Sigmoid colon (tissue), 7 donors: ENCODE data around the gene FGF14. TPM values are rescaled to one million over a fixed set of nuclear protein-coding genes. Genes with fewer than 3 reads are reported as not detected.

ENCODE experiments used
- DNase-seq: peaks from one replicate; pipeline ENCODE4 v3.0.0-alpha.2; 2019
- H3K27ac ChIP-seq, 4 donors: fragments of 200-600 bp; sonication (generic); one replicate each; pipeline ENCODE4 v1.5.1; 2016 to 2019; ENCODE audit warnings: mild to moderate bottlenecking in 1 of 4
- H3K27me3 ChIP-seq, 3 donors: fragments of 200-600 bp; sonication (generic); one replicate each; pipeline ENCODE4 v1.5.1; 2019; ENCODE audit warnings: mild to moderate bottlenecking in 1 of 3
- H3K36me3 ChIP-seq, 4 donors: fragments of 200-600 bp; sonication (generic); one replicate each; pipeline ENCODE4 v1.5.1; 2016 to 2019
- H3K4me1 ChIP-seq, 4 donors: fragments of 200-600 bp; sonication (generic); one replicate each; pipeline ENCODE4 v1.5.1; 2017 to 2019
- H3K4me3 ChIP-seq, 4 donors: fragments of 200-600 bp; sonication (generic); one replicate each; pipeline ENCODE4 v1.5.1; 2017 to 2019; ENCODE audit warnings: mild to moderate bottlenecking in 2 of 4, moderate library complexity in 1 of 4
- H3K9me3 ChIP-seq, 4 donors: fragments of 200-600 bp in 3 of 4; sonication (generic) in 3 of 4; one replicate each; pipeline versions ENCODE4 v1.5.1 to v1.6.1; 2013 to 2019
- EP300 ChIP-seq, 4 donors: sonication (generic); formaldehyde crosslinking; IDR thresholded peaks; one replicate each; pipeline ENCODE4 v1.6.1; 2017; ENCODE audit warnings: antibody characterized with exemption in 4 of 4
- POLR2A ChIP-seq, 2 donors: fragments of 450-650 bp; IDR thresholded peaks; one replicate each; pipeline ENCODE4 v1.6.1; 2016; ENCODE audit warnings: antibody characterized with exemption in 2 of 2, mild to moderate bottlenecking in 2 of 2, moderate library complexity in 2 of 2
- POLR2AphosphoS5 ChIP-seq, 4 donors: sonication (generic); formaldehyde crosslinking; IDR thresholded peaks; one replicate each; pipeline ENCODE4 v1.6.1; 2017; ENCODE audit warnings: antibody characterized with exemption in 4 of 4
- WGBS, 2 donors: extraction: QIAGEN DNeasy Blood & Tissue Kit; methylation state at CpG; one replicate each; pipeline ENCODE4 v1.1.7; 2013; 5-methylcytosine and 5-hydroxymethylcytosine counted together
- intact Hi-C: fragments of 100-400 bp; cut with DNase I; formaldehyde crosslinking; loops from one replicate; pipeline ENCODE4 v1.15.1; 2023
- polyA plus RNA-seq, 3 donors: library from polyadenylated mRNA; stranded (reverse); fragments of 200-250 nt; gene quantifications; one replicate each; pipeline ENCODE4 v1.2.3, GENCODE V29; 2013
- total RNA-seq, 4 donors: library from RNA; depleted of rRNA; stranded (reverse); fragments of >200 nt; gene quantifications; one replicate each; pipeline ENCODE4 v1.1.0, GENCODE V29; 2016
- TF ChIP-seq, protein P1 (sequence below), 4 experiments: fragments of 450-650 bp in 3 of 4; fragments of 200-600 bp in 1 of 4; IDR thresholded peaks; one replicate each; pipeline ENCODE4 v1.5.1; 2016 to 2019; ENCODE audit warnings: antibody characterized with exemption in 4 of 4, mild to moderate bottlenecking in 3 of 4, moderate library complexity in 2 of 4
- donor health status: healthy with polysubstance abuse.
- donor health status: Bipolar disorder and iron deficiency.
- donor health status: healthy.

FGF14 gene
- total and polyA plus RNA-seq, 7 donors: under 0.01 to 1.6 (median 1.1) TPM

GRCh38 chr13:101946401-101946800 is 455.4 kb downstream of the FGF14 start:
- DNase-seq: no peak
- H3K27ac ChIP-seq: no peak overlapping the region
- intact Hi-C loops: loop anchor here (10.0 kb wide), 1 partner anchor 608 kb away; no protein-coding TSS in a partner anchor
- H3K27me3 ChIP-seq: no peaks in the 10 kb centered on the region
- TF ChIP-seq EP300 (IDR thresholded peaks at IDR 0.05) (no peak), POLR2A (IDR thresholded peaks at IDR 0.05) (no peak), POLR2AphosphoS5 (IDR thresholded peaks at IDR 0.05) (no peak)
- TF ChIP-seq, protein P1, sequence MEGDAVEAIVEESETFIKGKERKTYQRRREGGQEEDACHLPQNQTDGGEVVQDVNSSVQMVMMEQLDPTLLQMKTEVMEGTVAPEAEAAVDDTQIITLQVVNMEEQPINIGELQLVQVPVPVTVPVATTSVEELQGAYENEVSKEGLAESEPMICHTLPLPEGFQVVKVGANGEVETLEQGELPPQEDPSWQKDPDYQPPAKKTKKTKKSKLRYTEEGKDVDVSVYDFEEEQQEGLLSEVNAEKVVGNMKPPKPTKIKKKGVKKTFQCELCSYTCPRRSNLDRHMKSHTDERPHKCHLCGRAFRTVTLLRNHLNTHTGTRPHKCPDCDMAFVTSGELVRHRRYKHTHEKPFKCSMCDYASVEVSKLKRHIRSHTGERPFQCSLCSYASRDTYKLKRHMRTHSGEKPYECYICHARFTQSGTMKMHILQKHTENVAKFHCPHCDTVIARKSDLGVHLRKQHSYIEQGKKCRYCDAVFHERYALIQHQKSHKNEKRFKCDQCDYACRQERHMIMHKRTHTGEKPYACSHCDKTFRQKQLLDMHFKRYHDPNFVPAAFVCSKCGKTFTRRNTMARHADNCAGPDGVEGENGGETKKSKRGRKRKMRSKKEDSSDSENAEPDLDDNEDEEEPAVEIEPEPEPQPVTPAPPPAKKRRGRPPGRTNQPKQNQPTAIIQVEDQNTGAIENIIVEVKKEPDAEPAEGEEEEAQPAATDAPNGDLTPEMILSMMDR (IDR thresholded peaks at IDR 0.05): no peak
- H3K36me3 ChIP-seq: no peaks in the 10 kb centered on the region
- H3K4me1 ChIP-seq: no peaks in the 10 kb centered on the region
- no peaks in the 10 kb centered on the region for H3K9me3 ChIP-seq
- H3K4me3 ChIP-seq: no peak overlapping the region

- Histone ChIP-seq H3K4me1 (no peaks in the 10 kb centered on the region), H3K9me3 (no peaks in the 10 kb centered on the region), H3K27ac (no peak overlapping the region), H3K27me3 (no peaks in the 10 kb centered on the region), H3K4me3 (no peak overlapping the region), H3K36me3 (no peaks in the 10 kb centered on the region)
- DNase-seq: no peak
- intact Hi-C loops: loop anchor here (10.0 kb wide), 1 partner anchor 609 kb away; no protein-coding TSS in a partner anchor
- TF ChIP-seq, protein P1 (IDR thresholded peaks at IDR 0.05): no peak
- no peak for TF ChIP-seq EP300 (IDR thresholded peaks at IDR 0.05)
- no peak for TF ChIP-seq POLR2AphosphoS5 (IDR thresholded peaks at IDR 0.05)
- TF ChIP-seq POLR2A (IDR thresholded peaks at IDR 0.05): no peak
- WGBS, 2 donors: 67 to 70% methylated on average over 6 of the region's 6 CpGs
Measured at GRCh38 chr13:101945435-101945834, 456.4 kb downstream of the FGF14 start.

DNA sequence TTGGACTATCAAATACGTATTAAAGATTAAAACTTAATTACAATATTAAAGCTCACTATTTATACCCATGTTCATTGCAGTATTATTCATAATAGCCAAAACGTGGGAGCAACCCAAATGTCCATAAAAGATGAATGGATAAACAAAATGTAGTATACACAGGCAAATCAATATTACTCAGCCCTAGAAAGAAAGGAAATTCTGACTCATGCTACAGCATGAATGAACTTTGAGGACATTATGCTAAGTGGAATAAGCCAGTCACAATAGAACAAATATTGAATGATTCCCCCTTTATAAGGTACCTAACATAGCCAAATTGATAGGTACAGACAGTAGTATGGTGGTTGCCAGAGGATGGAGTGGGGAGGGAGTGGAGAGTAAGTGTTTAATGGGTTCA is 457.3 kb downstream of the FGF14 start:
- Histone ChIP-seq H3K36me3 (no peaks in the 10 kb centered on the region), H3K4me3 (no peak overlapping the region), H3K27ac (no peak overlapping the region), H3K4me1 (no peaks in the 10 kb centered on the region), H3K9me3 (no peaks in the 10 kb centered on the region), H3K27me3 (no peaks in the 10 kb centered on the region)
- TF ChIP-seq, protein P1 (IDR thresholded peaks at IDR 0.05): no peak
- TF ChIP-seq EP300 (IDR thresholded peaks at IDR 0.05) (no peak), POLR2AphosphoS5 (IDR thresholded peaks at IDR 0.05) (no peak), POLR2A (IDR thresholded peaks at IDR 0.05) (no peak)
- intact Hi-C loops: loop anchor here (10.0 kb wide), 1 partner anchor 610 kb away; no protein-coding TSS in a partner anchor
- 47 to 57% methylated on average over 2 of the region's 2 CpGs for WGBS, 2 donors
- no peak for DNase-seq

DNA sequence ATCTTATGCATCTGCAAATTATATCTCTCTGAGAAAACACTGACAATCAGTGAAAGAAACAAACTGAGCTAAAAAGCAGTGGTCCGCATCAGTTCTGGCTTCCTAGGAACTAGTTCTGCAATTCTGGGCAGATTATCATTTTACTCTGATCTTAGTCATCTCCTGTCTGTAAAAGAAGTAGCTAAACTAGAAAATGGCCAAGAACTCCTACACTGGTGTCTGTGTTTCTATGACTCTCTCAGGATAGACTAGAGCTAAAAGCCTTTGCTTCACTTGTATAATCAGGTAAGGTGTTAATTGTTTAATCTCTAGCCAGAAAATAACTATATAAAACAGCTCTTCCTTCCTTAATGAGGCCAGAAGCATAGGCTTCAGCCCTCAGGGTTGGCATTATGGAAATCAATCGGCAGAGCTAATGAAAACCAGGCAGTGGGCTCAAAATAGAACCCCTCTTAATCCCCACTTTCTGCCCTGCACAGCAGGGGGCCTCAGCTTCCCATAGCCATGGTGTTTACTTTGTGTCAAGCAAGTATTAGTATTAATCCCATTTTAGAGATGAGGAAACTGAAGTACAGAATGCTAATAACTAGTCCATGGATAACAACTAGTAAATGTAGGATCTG is 459.2 kb downstream of the FGF14 start:
- TF ChIP-seq, protein P1 (IDR thresholded peaks at IDR 0.05): no peak
- TF ChIP-seq POLR2A (IDR thresholded peaks at IDR 0.05) (no peak), POLR2AphosphoS5 (IDR thresholded peaks at IDR 0.05) (no peak), EP300 (IDR thresholded peaks at IDR 0.05) (no peak)
- H3K4me3 ChIP-seq: no peak overlapping the region
- WGBS, 2 donors: 66 to 71% methylated on average over 2 of the region's 2 CpGs
- no peaks in the 10 kb centered on the region for H3K36me3 ChIP-seq
- no peak for DNase-seq
- H3K27me3 ChIP-seq: no peaks in the 10 kb centered on the region
- no peak overlapping the region for H3K27ac ChIP-seq
- H3K4me1 ChIP-seq: no peaks in the 10 kb centered on the region
- intact Hi-C loops: loop anchor here (10.0 kb wide), 1 partner anchor 612 kb away; no protein-coding TSS in a partner anchor
- H3K9me3 ChIP-seq: no peaks in the 10 kb centered on the region
